ENCODE results near the gene CEBPE.

DNA sequence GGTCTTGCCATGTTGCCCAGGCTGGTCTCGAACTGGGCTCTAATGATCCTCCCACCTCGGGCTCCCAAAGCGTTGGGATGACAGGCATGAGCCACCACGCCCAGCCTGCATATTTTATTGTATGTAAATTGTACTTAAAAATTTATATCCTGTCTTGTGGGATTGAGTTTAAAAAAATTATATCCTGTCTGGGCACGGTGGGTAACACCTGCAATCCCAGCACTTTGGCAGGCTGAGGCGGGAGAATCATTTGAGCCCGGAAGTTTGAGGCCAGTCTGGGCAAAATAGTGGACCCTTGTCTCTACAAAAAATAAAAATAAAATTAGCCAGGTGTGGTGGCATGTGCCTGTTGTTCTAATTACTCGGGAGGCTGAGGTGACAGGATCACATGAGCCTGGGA, 13.9 kb upstream of the CEBPE start:
- TF ChIP-seq, protein P1, sequence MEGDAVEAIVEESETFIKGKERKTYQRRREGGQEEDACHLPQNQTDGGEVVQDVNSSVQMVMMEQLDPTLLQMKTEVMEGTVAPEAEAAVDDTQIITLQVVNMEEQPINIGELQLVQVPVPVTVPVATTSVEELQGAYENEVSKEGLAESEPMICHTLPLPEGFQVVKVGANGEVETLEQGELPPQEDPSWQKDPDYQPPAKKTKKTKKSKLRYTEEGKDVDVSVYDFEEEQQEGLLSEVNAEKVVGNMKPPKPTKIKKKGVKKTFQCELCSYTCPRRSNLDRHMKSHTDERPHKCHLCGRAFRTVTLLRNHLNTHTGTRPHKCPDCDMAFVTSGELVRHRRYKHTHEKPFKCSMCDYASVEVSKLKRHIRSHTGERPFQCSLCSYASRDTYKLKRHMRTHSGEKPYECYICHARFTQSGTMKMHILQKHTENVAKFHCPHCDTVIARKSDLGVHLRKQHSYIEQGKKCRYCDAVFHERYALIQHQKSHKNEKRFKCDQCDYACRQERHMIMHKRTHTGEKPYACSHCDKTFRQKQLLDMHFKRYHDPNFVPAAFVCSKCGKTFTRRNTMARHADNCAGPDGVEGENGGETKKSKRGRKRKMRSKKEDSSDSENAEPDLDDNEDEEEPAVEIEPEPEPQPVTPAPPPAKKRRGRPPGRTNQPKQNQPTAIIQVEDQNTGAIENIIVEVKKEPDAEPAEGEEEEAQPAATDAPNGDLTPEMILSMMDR (IDR thresholded peaks at IDR 0.05): no peak
- no peak for TF ChIP-seq POLR2A (IDR thresholded peaks at IDR 0.05)

Data from right lobe of liver (tissue), 4 donors.